GM23338 (cell line): ENCODE measurements around the gene NAA30. TPM values are rescaled to one million over a fixed set of nuclear protein-coding genes. Genes with fewer than 3 reads are reported as not detected.

ENCODE experiments used
- ATAC-seq: fragments of 200-7000 bp; cut with Tn5 transposase; 3 replicates; pipeline ENCODE4 v1.9.1; 2020
- DNase-seq: peaks from one replicate; pipeline ENCODE4 v3.0.0-alpha.2; 2015; ENCODE audit warnings: low spot score
- H2AFZ ChIP-seq: fragments of 200-600 bp; sonication (generic); 2 replicates; pipeline ENCODE4 v1.8.0; 2016; ENCODE audit warnings: antibody characterized with exemption, mild to moderate bottlenecking, moderate library complexity
- H3F3A ChIP-seq: fragments of 200-600 bp; sonication (generic); replicated peaks from 2 replicates; pipeline ENCODE4 v1.8.0; 2017; ENCODE audit warnings: antibody characterized with exemption, mixed run types, low read depth
- H3K27ac ChIP-seq: fragments of 200-600 bp; sonication (generic); 2 replicates; pipeline ENCODE4 v1.6.1; 2016; ENCODE audit warnings: low read depth
- H3K27me3 ChIP-seq: fragments of 200-600 bp; sonication (generic); 2 replicates; pipeline ENCODE4 v1.8.0; 2016; ENCODE audit warnings: mild to moderate bottlenecking, mixed run types, moderate library complexity; ENCODE audit not compliant: insufficient read depth
- H3K36me3 ChIP-seq: fragments of 200-600 bp; sonication (generic); 2 replicates; pipeline ENCODE4 v1.8.0; 2016; ENCODE audit warnings: mild to moderate bottlenecking; ENCODE audit not compliant: insufficient read depth
- H3K4me1 ChIP-seq: fragments of 200-600 bp; sonication (generic); 2 replicates; pipeline ENCODE4 v1.8.0; 2016; ENCODE audit warnings: mild to moderate bottlenecking, moderate library complexity; ENCODE audit not compliant: insufficient read depth
- H3K4me2 ChIP-seq: fragments of 200-600 bp; sonication (generic); 2 replicates; pipeline ENCODE4 v1.7.1; 2017; ENCODE audit warnings: mixed run types
- H3K4me3 ChIP-seq: fragments of 200-600 bp; sonication (generic); 2 replicates; pipeline ENCODE4 v1.6.1; 2016; ENCODE audit warnings: mixed run types
- H3K79me2 ChIP-seq: fragments of 200-600 bp; sonication (generic); replicated peaks from 2 replicates; pipeline ENCODE4 v1.8.0; 2017; ENCODE audit warnings: mild to moderate bottlenecking; ENCODE audit not compliant: insufficient read depth
- H3K9me2 ChIP-seq: fragments of 200-600 bp; sonication (generic); 2 replicates; pipeline ENCODE4 v1.8.0; 2017; ENCODE audit not compliant: insufficient read depth
- H4K20me1 ChIP-seq: fragments of 200-600 bp; sonication (generic); replicated peaks from 2 replicates; pipeline ENCODE4 v1.8.0; 2017; ENCODE audit warnings: mild to moderate bottlenecking; ENCODE audit not compliant: insufficient read depth
- H3K27ac Mint-ChIP-seq: 2 replicates; pipeline ENCODE4 v1.8.0; 2020; ENCODE audit warnings: inconsistent platforms, mild to moderate bottlenecking, moderate library complexity, mixed read lengths
- H3K27me3 Mint-ChIP-seq: 3 replicates; pipeline ENCODE4 v1.8.0; 2022; ENCODE audit warnings: low read depth, mild to moderate bottlenecking, moderate library complexity, mixed read lengths, inconsistent platforms; ENCODE audit not compliant: insufficient read depth, poor library complexity
- H3K36me3 Mint-ChIP-seq: 3 replicates; pipeline ENCODE4 v1.8.0; 2021; ENCODE audit warnings: low read depth, mild to moderate bottlenecking, inconsistent platforms, moderate library complexity, mixed read lengths
- H3K4me1 Mint-ChIP-seq: 3 replicates; pipeline ENCODE4 v1.8.0; 2020; ENCODE audit warnings: mild to moderate bottlenecking, inconsistent platforms, mixed read lengths
- H3K4me3 Mint-ChIP-seq: 3 replicates; pipeline ENCODE4 v1.8.0; 2021; ENCODE audit warnings: moderate library complexity, mild to moderate bottlenecking, inconsistent platforms, mixed read lengths
- H3K9me3 Mint-ChIP-seq: 3 replicates; pipeline ENCODE4 v1.8.0; 2020; ENCODE audit warnings: moderate library complexity, mild to moderate bottlenecking, inconsistent platforms, mixed read lengths
- CREB1 ChIP-seq: fragments of 250-450 bp; sonication (Bioruptor Pico); IDR thresholded peaks from 2 replicates; pipeline ENCODE4 v1.5.0; 2020; ENCODE audit warnings: low read depth, mild to moderate bottlenecking, moderate library complexity
- CTCF ChIP-seq, 2 experiments: fragments of 200-600 bp in 1 of 2; sonication (generic) in 1 of 2; conservative IDR thresholded peaks; 2 replicates each; pipeline versions ENCODE4 v1.5.1 to v1.6.1; 2016 to 2017; ENCODE audit warnings: antibody characterized with exemption in 2 of 2, low read depth in 2 of 2, mild to moderate bottlenecking in 2 of 2, moderate library complexity in 1 of 2
- ETS1 ChIP-seq: IDR thresholded peaks from 2 replicates; pipeline ENCODE4 v1.6.1; 2016; ENCODE audit warnings: antibody characterized with exemption
- EZH2 ChIP-seq: fragments of 200-600 bp; sonication (generic); IDR thresholded peaks from one replicate; pipeline ENCODE4 v1.8.0; 2017; ENCODE audit warnings: antibody characterized with exemption, mild to moderate bottlenecking, low read depth; ENCODE audit not compliant: unreplicated experiment
- EZH2phosphoT487 ChIP-seq: fragments of 200-600 bp; sonication (generic); IDR thresholded peaks from one replicate; pipeline ENCODE4 v1.8.1; 2018; ENCODE audit warnings: antibody characterized with exemption; ENCODE audit not compliant: unreplicated experiment
- JUNB ChIP-seq: IDR thresholded peaks from one replicate; pipeline ENCODE4 v1.6.1; 2016; ENCODE audit warnings: antibody characterized with exemption; ENCODE audit not compliant: unreplicated experiment
- NANOG ChIP-seq: IDR thresholded peaks from 2 replicates; pipeline ENCODE4 v1.6.1; 2016; ENCODE audit warnings: antibody characterized with exemption, borderline replicate concordance
- POLR2AphosphoS5 ChIP-seq: IDR thresholded peaks from 2 replicates; pipeline ENCODE4 v1.6.1; 2016; ENCODE audit warnings: antibody characterized with exemption, low read depth
- REST ChIP-seq: IDR thresholded peaks from one replicate; pipeline ENCODE4 v1.6.1; 2018; ENCODE audit warnings: antibody characterized with exemption; ENCODE audit not compliant: unreplicated experiment
- STAT1 ChIP-seq: IDR thresholded peaks from one replicate; pipeline ENCODE4 v1.6.1; 2016; ENCODE audit warnings: antibody characterized with exemption; ENCODE audit not compliant: unreplicated experiment
- ZNF114 ChIP-seq: fragments of 250-450 bp; sonication (Bioruptor Pico); IDR thresholded peaks from 2 replicates; pipeline ENCODE4 v1.5.0; 2020; ENCODE audit warnings: mild to moderate bottlenecking, moderate library complexity
- ZNF331 ChIP-seq: fragments of 250-450 bp; sonication (Bioruptor Pico); IDR thresholded peaks from 2 replicates; pipeline ENCODE4 v1.5.0; 2020; ENCODE audit warnings: low read depth, mild to moderate bottlenecking, moderate library complexity
- polyA plus RNA-seq: library from polyadenylated mRNA; unstranded; fragments of >200 nt; fragmentation: Nextera tagmentation; extraction: Ambion mirVana; gene quantifications from 2 replicates; pipeline ENCODE4 v1.2.1, GENCODE V29; 2016
- total RNA-seq: library from RNA; depleted of rRNA; stranded (reverse); fragments of >200 nt; shearing (Covaris generic); gene quantifications from 2 replicates; pipeline ENCODE4 v1.2.3, GENCODE V29; 2014

NAA30 gene
- total and polyA plus RNA-seq, 2 experiments from 2014 or later, result 7.5 to 27.1 TPM

- Mint-ChIP-seq H3K36me3 (no peaks in the 10 kb centered on the region), H3K4me3 (no peak overlapping the region), H3K9me3 (no peaks in the 10 kb centered on the region), H3K27me3 (peaks cover 2% of the 10 kb centered on the region), H3K4me1 (no peaks in the 10 kb centered on the region), H3K27ac (no peak overlapping the region)
- ATAC-seq (no peak), DNase-seq (no peak)
- Histone ChIP-seq H3K4me1 (no peaks in the 10 kb centered on the region), H3K4me3 (no peak overlapping the region), H3K36me3 (no peaks in the 10 kb centered on the region), H3K9me2 (no peaks in the 10 kb centered on the region), H3K4me2 (no peak overlapping the region), H3K79me2 (no peaks in the 10 kb centered on the region), H4K20me1 (no peaks in the 10 kb centered on the region), H3K27me3 (no peaks in the 10 kb centered on the region), H3K27ac (no peak overlapping the region), H2AFZ (no peak overlapping the region), H3F3A (no peaks in the 10 kb centered on the region)
- no peak for TF ChIP-seq REST
These were observed 30.6 kb downstream of the NAA30 start for GRCh38 chr14:57420986-57421385.

GRCh38 chr14:57435923-57436322, 45.5 kb downstream of the NAA30 start:
- no peaks in the 10 kb centered on the region for H3K79me2 ChIP-seq
- Mint-ChIP-seq H3K4me1 (no peaks in the 10 kb centered on the region), H3K27me3 (peaks cover 1% of the 10 kb centered on the region), H3K9me3 (no peaks in the 10 kb centered on the region), H3K4me3 (no peak overlapping the region), H3K27ac (no peak overlapping the region), H3K36me3 (no peaks in the 10 kb centered on the region)
- no peaks in the 10 kb centered on the region for H3K4me1 ChIP-seq
- no peak overlapping the region for H3K4me3 ChIP-seq
- H3K36me3 ChIP-seq, result no peaks in the 10 kb centered on the region
- H4K20me1 ChIP-seq, result no peaks in the 10 kb centered on the region
- H3K27ac ChIP-seq, result no peak overlapping the region
- DNase-seq (no peak), ATAC-seq (no peak)
- no peak overlapping the region for H3K4me2 ChIP-seq
- no peak overlapping the region for H2AFZ ChIP-seq
- no peaks in the 10 kb centered on the region for H3F3A ChIP-seq
- H3K9me2 ChIP-seq, result peaks cover 5% of the 10 kb centered on the region; the same call in 1 of the 2 replicates
- no peaks in the 10 kb centered on the region for H3K27me3 ChIP-seq
- TF ChIP-seq NANOG, result no peak
- no peak for TF ChIP-seq EZH2
- no peak for TF ChIP-seq CREB1
- no peak for TF ChIP-seq JUNB
- no peak for TF ChIP-seq REST
- TF ChIP-seq POLR2AphosphoS5, result no peak
- TF ChIP-seq ETS1, result no peak
- no peak for TF ChIP-seq STAT1
- no peak for TF ChIP-seq ZNF114 (CRISPR knock-in tag)
- no peak for TF ChIP-seq EZH2phosphoT487
- no peak for TF ChIP-seq CTCF (conservative IDR thresholded peaks at IDR 0.05; ENCODE audit: low read depth in 2 of 2)
- TF ChIP-seq ZNF331 (CRISPR knock-in tag), result no peak
